Testis (tissue), 3 donors: ENCODE data around the gene TPPP. TPM values are rescaled to one million over a fixed set of nuclear protein-coding genes. Genes with fewer than 3 reads are reported as not detected.
A peak's percentile ranks its signal among the peaks of the same experiment; 100 is the strongest.

ENCODE experiments used
- DNase-seq: peaks from one replicate; pipeline ENCODE4 v3.0.0-alpha.2; 2019
- H3K27ac ChIP-seq, 2 donors: fragments of 200-600 bp; sonication (generic); one replicate each; pipeline ENCODE4 v1.5.1; 2019
- H3K27me3 ChIP-seq: fragments of 200-600 bp; sonication (generic); one replicate; pipeline ENCODE4 v1.5.1; 2019
- H3K36me3 ChIP-seq: fragments of 200-600 bp; sonication (generic); one replicate; pipeline ENCODE4 v1.5.1; 2017; ENCODE audit warnings: low read depth; ENCODE audit errors: missing control alignments
- H3K4me1 ChIP-seq: fragments of 200-600 bp; sonication (generic); one replicate; pipeline ENCODE4 v1.5.1; 2019
- H3K4me3 ChIP-seq, 2 donors: fragments of 200-600 bp; sonication (generic); one replicate each; pipeline ENCODE4 v1.5.1; 2017 to 2019
- H3K9me3 ChIP-seq: fragments of 200-600 bp; sonication (generic); one replicate; pipeline ENCODE4 v1.5.1; 2017
- POLR2A ChIP-seq: fragments of 450-650 bp; IDR thresholded peaks from one replicate; pipeline ENCODE4 v1.6.1; 2017; ENCODE audit warnings: antibody characterized with exemption, mild to moderate bottlenecking, moderate library complexity
- WGBS, 2 donors: methylation state at CpG; one replicate each; pipeline ENCODE4 v1.1.5; 2018; 5-methylcytosine and 5-hydroxymethylcytosine counted together
- intact Hi-C: fragments of 100-400 bp; cut with DNase I; formaldehyde crosslinking; loops from one replicate; pipeline ENCODE4 v1.15.1; 2023; ENCODE audit warnings: low total_unique reads
- polyA plus RNA-seq: library from polyadenylated mRNA; stranded (reverse); fragments of 350-450 nt; fragmentation: Illumina TruSeq; extraction: RNeasy Lipid Tissue Mini Kit (QIAGEN cat#74804); gene quantifications from one replicate; pipeline ENCODE4 v1.2.3, GENCODE V29; 2014; ENCODE audit warnings: low read depth, low replicate concordance; ENCODE audit not compliant: insufficient read depth
- total RNA-seq, 2 donors: library from RNA; depleted of rRNA; stranded (reverse); fragments of >200 nt; gene quantifications; one replicate each; pipeline ENCODE4 v1.2.3, GENCODE V29; 2016
- TF ChIP-seq, protein P1 (sequence below), 3 experiments: fragments of 450-650 bp in 2 of 3; fragments of 200-600 bp in 1 of 3; sonication (generic) in 1 of 3; IDR thresholded peaks; one replicate each; pipeline ENCODE4 v1.5.1; 2016 to 2019; ENCODE audit warnings: antibody characterized with exemption in 3 of 3, mild to moderate bottlenecking in 2 of 3, moderate library complexity in 1 of 3

Gene TPPP
- total and polyA plus RNA-seq, 3 donors from 2014 or later: 2.9 to 5.7 (median 3.8) TPM

GRCh38 chr5:610744-611730, 82.1 kb downstream of the TPPP start:
- 34% methylated on average over 11 of the region's 11 CpGs for WGBS, 2 donors
- TF ChIP-seq POLR2A: no peak
- TF ChIP-seq, protein P1, sequence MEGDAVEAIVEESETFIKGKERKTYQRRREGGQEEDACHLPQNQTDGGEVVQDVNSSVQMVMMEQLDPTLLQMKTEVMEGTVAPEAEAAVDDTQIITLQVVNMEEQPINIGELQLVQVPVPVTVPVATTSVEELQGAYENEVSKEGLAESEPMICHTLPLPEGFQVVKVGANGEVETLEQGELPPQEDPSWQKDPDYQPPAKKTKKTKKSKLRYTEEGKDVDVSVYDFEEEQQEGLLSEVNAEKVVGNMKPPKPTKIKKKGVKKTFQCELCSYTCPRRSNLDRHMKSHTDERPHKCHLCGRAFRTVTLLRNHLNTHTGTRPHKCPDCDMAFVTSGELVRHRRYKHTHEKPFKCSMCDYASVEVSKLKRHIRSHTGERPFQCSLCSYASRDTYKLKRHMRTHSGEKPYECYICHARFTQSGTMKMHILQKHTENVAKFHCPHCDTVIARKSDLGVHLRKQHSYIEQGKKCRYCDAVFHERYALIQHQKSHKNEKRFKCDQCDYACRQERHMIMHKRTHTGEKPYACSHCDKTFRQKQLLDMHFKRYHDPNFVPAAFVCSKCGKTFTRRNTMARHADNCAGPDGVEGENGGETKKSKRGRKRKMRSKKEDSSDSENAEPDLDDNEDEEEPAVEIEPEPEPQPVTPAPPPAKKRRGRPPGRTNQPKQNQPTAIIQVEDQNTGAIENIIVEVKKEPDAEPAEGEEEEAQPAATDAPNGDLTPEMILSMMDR (IDR thresholded peaks at IDR 0.05): no peak
- H3K27me3 ChIP-seq: no peaks in the 10 kb centered on the region
- H3K9me3 ChIP-seq: no peaks in the 10 kb centered on the region
- DNase-seq: no peak
- H3K4me3 ChIP-seq: peak overlapping the region; percentile 76 to 82
- peaks cover 14% of the 10 kb centered on the region for H3K4me1 ChIP-seq
- H3K27ac ChIP-seq: peak overlapping the region in 1 of 2 donors; percentile 59
- no peaks in the 10 kb centered on the region for H3K36me3 ChIP-seq
- intact Hi-C loops: no loop called here

GRCh38 chr5:610011-610743, 83.0 kb downstream of the TPPP start:
- Histone ChIP-seq H3K4me3 (no peak overlapping the region), H3K27me3 (no peaks in the 10 kb centered on the region), H3K9me3 (no peaks in the 10 kb centered on the region), H3K36me3 (no peaks in the 10 kb centered on the region), H3K27ac (no peak overlapping the region), H3K4me1 (peaks cover 14% of the 10 kb centered on the region)
- WGBS, 2 donors: 77 to 87% methylated on average over 3 to 9 of the region's 9 CpGs
- intact Hi-C loops: no loop called here
- no peak for DNase-seq
- no peak for TF ChIP-seq POLR2A
- TF ChIP-seq, protein P1 (IDR thresholded peaks at IDR 0.05): no peak

Other genes with a start within 250 kb of the TPPP start
- gene SLC9A3, start 168.9 kb downstream of the TPPP start, total RNA-seq: 1 to 10 TPM; 2.3 to 3.8 TPM
- gene SLC9A3, start 168.9 kb downstream of the TPPP start, polyA plus RNA-seq: 2.6 TPM
- gene CEP72, start 81.0 kb downstream of the TPPP start, total RNA-seq: 10 to 100 TPM; 19.8 to 31.2 TPM
- gene CEP72, start 81.0 kb downstream of the TPPP start, polyA plus RNA-seq: 18.5 TPM
- gene ZDHHC11B, start 91.4 kb upstream of the TPPP start, total RNA-seq: 1 to 10 TPM; 3.0 to 9.0 TPM
- 4.6 TPM for gene ZDHHC11B, start 91.4 kb upstream of the TPPP start, polyA plus RNA-seq
- 10 to 100 TPM; 37.2 to 39.7 TPM for gene ZDHHC11, start 157.6 kb upstream of the TPPP start, total RNA-seq
- 22.9 TPM for gene ZDHHC11, start 157.6 kb upstream of the TPPP start, polyA plus RNA-seq
- gene BRD9, start 199.4 kb upstream of the TPPP start, total RNA-seq: 100 to 1,000 TPM in 1 of 2 donors, 10 to 100 TPM in 1; 68.6 to 101 TPM
- 51.5 TPM for gene BRD9, start 199.4 kb upstream of the TPPP start, polyA plus RNA-seq
- gene TRIP13, start 199.5 kb upstream of the TPPP start, total RNA-seq: 10 to 100 TPM; 34.3 to 49.1 TPM
- 71.6 TPM for gene TRIP13, start 199.5 kb upstream of the TPPP start, polyA plus RNA-seq